Muscle layer of colon (tissue), 2 donors: ENCODE measurements around the gene C1QL4.
"Not testable (repeated sequence)": the region's sequence is repeated elsewhere in the genome, so short reads cannot be mapped to it uniquely, and the experiment has no call there.

Experiments used
- H3K27ac ChIP-seq: one replicate; pipeline ENCODE4 v1.7.0; 2013; ENCODE audit warnings: low read depth, mild to moderate bottlenecking, low read length, moderate library complexity
- H3K27me3 ChIP-seq, 2 donors: one replicate each; pipeline ENCODE4 v1.7.0; 2013; ENCODE audit warnings: low read length in 2 of 2, mild to moderate bottlenecking in 2 of 2; ENCODE audit not compliant: insufficient read depth in 2 of 2, control insufficient read depth in 1 of 2
- H3K36me3 ChIP-seq: one replicate; pipeline ENCODE4 v1.7.0; 2013; ENCODE audit warnings: mild to moderate bottlenecking, low read length; ENCODE audit not compliant: insufficient read depth
- H3K4me1 ChIP-seq: one replicate; pipeline ENCODE4 v1.7.0; 2013; ENCODE audit warnings: mild to moderate bottlenecking, low read length; ENCODE audit not compliant: insufficient read depth
- H3K4me3 ChIP-seq, 2 donors: one replicate each; pipeline ENCODE4 v1.7.0; 2013; ENCODE audit warnings: low read length in 2 of 2, low read depth in 1 of 2, mild to moderate bottlenecking in 1 of 2, moderate library complexity in 1 of 2
- H3K9ac ChIP-seq: one replicate; pipeline ENCODE4 v1.7.0; 2013; ENCODE audit warnings: low read length
- H3K9me3 ChIP-seq: one replicate; pipeline ENCODE4 v1.7.0; 2013; ENCODE audit warnings: mild to moderate bottlenecking, low read length
- donor health status: abdominal sarcoma.
- donor health status: Adenocarcinoma of cecum.

Gene C1QL4

GRCh38 chr12:49330631-49331379, 6.2 kb downstream of the C1QL4 start:
- Histone ChIP-seq H3K27me3 (peaks cover 23 to 44% of the 10 kb centered on the region in 2 donors), H3K9ac (no peak overlapping the region), H3K27ac (no peak overlapping the region), H3K9me3 (no peaks in the 10 kb centered on the region), H3K4me1 (peaks cover 5% of the 10 kb centered on the region), H3K4me3 (no peak overlapping the region), H3K36me3 (no peaks in the 10 kb centered on the region)

- H3K9ac ChIP-seq = no peak overlapping the region
Measured at GRCh38 chr12:49330032-49330619, 6.9 kb downstream of the C1QL4 start.

GRCh38 chr12:49328816-49329215, 8.2 kb downstream of the C1QL4 start:
- Histone ChIP-seq H3K9ac (no peak overlapping the region), H3K27me3 (peaks cover 5 to 24% of the 10 kb centered on the region in 2 donors), H3K4me1 (peaks cover 5% of the 10 kb centered on the region), H3K36me3 (no peaks in the 10 kb centered on the region), H3K4me3 (no peak overlapping the region), H3K27ac (no peak overlapping the region), H3K9me3 (no peaks in the 10 kb centered on the region)

More at GRCh38 chr12:49330032-49330619, 6.9 kb downstream of the C1QL4 start:
- H3K27ac ChIP-seq = no peak overlapping the region
- no peaks in the 10 kb centered on the region for H3K36me3 ChIP-seq
- H3K4me3 ChIP-seq = no peak overlapping the region
- H3K9me3 ChIP-seq = no peaks in the 10 kb centered on the region
- H3K27me3 ChIP-seq = peaks cover 16 to 37% of the 10 kb centered on the region in 2 donors
- peaks cover 5% of the 10 kb centered on the region for H3K4me1 ChIP-seq

GRCh38 chr12:49327887-49328286, 9.1 kb downstream of the C1QL4 start:
- H3K36me3 ChIP-seq = no peaks in the 10 kb centered on the region
- H3K4me1 ChIP-seq = peaks cover 12% of the 10 kb centered on the region
- H3K4me3 ChIP-seq = no peak overlapping the region
- H3K27me3 ChIP-seq = peaks cover 0 to 16% of the 10 kb centered on the region in 2 donors
- no peaks in the 10 kb centered on the region for H3K9me3 ChIP-seq
- H3K27ac ChIP-seq = no peak overlapping the region
- H3K9ac ChIP-seq = no peak overlapping the region

- Histone ChIP-seq H3K4me1 (peaks cover 12% of the 10 kb centered on the region), H3K27me3 (peaks cover 0 to 11% of the 10 kb centered on the region in 2 donors), H3K27ac (no peak overlapping the region), H3K36me3 (no peaks in the 10 kb centered on the region), H3K9ac (no peak overlapping the region), H3K4me3 (no peak overlapping the region), H3K9me3 (no peaks in the 10 kb centered on the region)
Measured at GRCh38 chr12:49327368-49327767, 9.6 kb downstream of the C1QL4 start.

- H3K27ac ChIP-seq = no peak overlapping the region
Measured at GRCh38 chr12:49325606-49326005, 11.4 kb downstream of the C1QL4 start.

GRCh38 chr12:49323524-49324097, 13.4 kb downstream of the C1QL4 start:
- no peaks in the 10 kb centered on the region for H3K27me3 ChIP-seq
- H3K4me1 ChIP-seq = peaks cover 13% of the 10 kb centered on the region
- H3K27ac ChIP-seq = no peak overlapping the region
- H3K4me3 ChIP-seq = peak overlapping the region in 1 of 2 donors; percentile 56
- H3K36me3 ChIP-seq = no peaks in the 10 kb centered on the region
- H3K9me3 ChIP-seq = no peaks in the 10 kb centered on the region
- no peak overlapping the region for H3K9ac ChIP-seq

More at GRCh38 chr12:49325606-49326005, 11.4 kb downstream of the C1QL4 start:
- no peaks in the 10 kb centered on the region for H3K9me3 ChIP-seq
- peaks cover 0 to 3% of the 10 kb centered on the region in 2 donors for H3K27me3 ChIP-seq
- peaks cover 13% of the 10 kb centered on the region for H3K4me1 ChIP-seq
- no peak overlapping the region for H3K9ac ChIP-seq
- H3K36me3 ChIP-seq = no peaks in the 10 kb centered on the region
- no peak overlapping the region for H3K4me3 ChIP-seq

- no peaks in the 10 kb centered on the region for H3K36me3 ChIP-seq
- H3K4me1 ChIP-seq = peaks cover 13% of the 10 kb centered on the region
- H3K4me3 ChIP-seq = peak within 1 kb of the TSS; percentile 34 to 56
- no peak within 1 kb of the TSS for H3K9ac ChIP-seq
- H3K27ac ChIP-seq = peak within 1 kb of the TSS; percentile 85
- no peaks in the 10 kb centered on the region for H3K27me3 ChIP-seq
- H3K9me3 ChIP-seq = no peaks in the 10 kb centered on the region
Measured at GRCh38 chr12:49322708-49323523, 14.1 kb downstream of the C1QL4 start, which contains the start of gene TROAP. Gene TROAP (plus strand): TSS chr12:49323255. CDS start chr12:49323609, 354 bp downstream.

GRCh38 chr12:49322367-49322707, 14.7 kb downstream of the C1QL4 start:
- no peaks in the 10 kb centered on the region for H3K36me3 ChIP-seq
- H3K9me3 ChIP-seq = no peaks in the 10 kb centered on the region
- H3K27me3 ChIP-seq = no peaks in the 10 kb centered on the region
- H3K27ac ChIP-seq = peak overlapping the region; percentile 85
- peak overlapping the region; percentile 34 to 53 for H3K4me3 ChIP-seq
- H3K4me1 ChIP-seq = peaks cover 13% of the 10 kb centered on the region
- no peak overlapping the region for H3K9ac ChIP-seq

- not testable (repeated sequence) for H3K9ac ChIP-seq
- peaks cover 13% of the 10 kb centered on the region for H3K4me1 ChIP-seq
Measured at GRCh38 chr12:49320411-49321103, 16.4 kb downstream of the C1QL4 start.

More at GRCh38 chr12:49320411-49321103, 16.4 kb downstream of the C1QL4 start:
- not testable (repeated sequence) for H3K27ac ChIP-seq, H3K27me3 ChIP-seq, H3K36me3 ChIP-seq, H3K9me3 ChIP-seq, H3K4me3 ChIP-seq
